Large intestine (tissue), 12 donors: ENCODE results near the gene P3H3. TPM values are rescaled to one million over a fixed set of nuclear protein-coding genes. Genes with fewer than 3 reads are reported as not detected.

Source experiments
- DNase-seq, 2 donors: peaks; one replicate each; pipeline versions ENCODE4 v3.0.0 to v3.0.0-alpha.2; 2013
- H3K27ac ChIP-seq: one replicate; pipeline ENCODE4 v1.5.1; 2013; ENCODE audit warnings: low read length
- H3K27me3 ChIP-seq: 2 replicates; pipeline ENCODE4 v1.6.1; 2013; ENCODE audit warnings: low read length; ENCODE audit not compliant: control insufficient read depth, insufficient read depth
- H3K36me3 ChIP-seq: 2 replicates; pipeline ENCODE4 v1.6.1; 2013; ENCODE audit warnings: low read length; ENCODE audit not compliant: control insufficient read depth, insufficient read depth
- H3K4me1 ChIP-seq: one replicate; pipeline ENCODE4 v1.6.1; 2013; ENCODE audit warnings: low read length; ENCODE audit not compliant: control insufficient read depth, insufficient read depth
- H3K4me3 ChIP-seq: one replicate; pipeline ENCODE4 v1.5.1; 2013; ENCODE audit warnings: low read length
- H3K9me3 ChIP-seq: one replicate; pipeline ENCODE4 v1.6.1; 2013; ENCODE audit warnings: mild to moderate bottlenecking, low read depth, low read length, moderate library complexity; ENCODE audit not compliant: control insufficient read depth
- WGBS: methylation state at CpG from one replicate; pipeline ENCODE4 v1.1.5; 2013; ENCODE audit warnings: low lambda C conversion rate; ENCODE audit not compliant: insufficient coverage; 5-methylcytosine and 5-hydroxymethylcytosine counted together
- long read RNA-seq, 11 donors: transcript quantifications; one replicate each; lab custom pipeline, GENCODE V29; 2026
- polyA plus RNA-seq: library from polyadenylated mRNA; unstranded; fragments of 120-200 nt; gene quantifications from one replicate; pipeline ENCODE4 v1.2.1, GENCODE V29; 2013

The P3H3 gene, protein sequence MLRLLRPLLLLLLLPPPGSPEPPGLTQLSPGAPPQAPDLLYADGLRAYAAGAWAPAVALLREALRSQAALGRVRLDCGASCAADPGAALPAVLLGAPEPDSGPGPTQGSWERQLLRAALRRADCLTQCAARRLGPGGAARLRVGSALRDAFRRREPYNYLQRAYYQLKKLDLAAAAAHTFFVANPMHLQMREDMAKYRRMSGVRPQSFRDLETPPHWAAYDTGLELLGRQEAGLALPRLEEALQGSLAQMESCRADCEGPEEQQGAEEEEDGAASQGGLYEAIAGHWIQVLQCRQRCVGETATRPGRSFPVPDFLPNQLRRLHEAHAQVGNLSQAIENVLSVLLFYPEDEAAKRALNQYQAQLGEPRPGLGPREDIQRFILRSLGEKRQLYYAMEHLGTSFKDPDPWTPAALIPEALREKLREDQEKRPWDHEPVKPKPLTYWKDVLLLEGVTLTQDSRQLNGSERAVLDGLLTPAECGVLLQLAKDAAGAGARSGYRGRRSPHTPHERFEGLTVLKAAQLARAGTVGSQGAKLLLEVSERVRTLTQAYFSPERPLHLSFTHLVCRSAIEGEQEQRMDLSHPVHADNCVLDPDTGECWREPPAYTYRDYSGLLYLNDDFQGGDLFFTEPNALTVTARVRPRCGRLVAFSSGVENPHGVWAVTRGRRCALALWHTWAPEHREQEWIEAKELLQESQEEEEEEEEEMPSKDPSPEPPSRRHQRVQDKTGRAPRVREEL
- polyA plus RNA-seq, result 15.6 TPM
- long read RNA-seq, donor 1, partial matches to known transcripts, result 0 of 3 reads
- long read RNA-seq, donor 1, other reads (novel, unspliced or antisense), result 0 of 3 reads
- long read RNA-seq, donor 2, partial matches to known transcripts, result 0 of 2 reads
- long read RNA-seq, donor 2, other reads (novel, unspliced or antisense), result 0 of 2 reads
- long read RNA-seq, donor 3, result 0 reads
- long read RNA-seq, donor 4, result 0 reads
- long read RNA-seq, donor 5, partial matches to known transcripts, result 0 of 1 reads
- long read RNA-seq, donor 5, other reads (novel, unspliced or antisense), result 0 of 1 reads
- long read RNA-seq, donor 6, partial matches to known transcripts, result 10 of 11 reads
- long read RNA-seq, donor 6, other reads (novel, unspliced or antisense), result 0 of 11 reads
- long read RNA-seq, donor 7, partial matches to known transcripts, result 0 of 4 reads
- long read RNA-seq, donor 7, other reads (novel, unspliced or antisense), result 0 of 4 reads
- long read RNA-seq, donor 8, partial matches to known transcripts, result 7 of 11 reads
- long read RNA-seq, donor 8, other reads (novel, unspliced or antisense), result 0 of 11 reads
- long read RNA-seq, donor 9, transcript P3H3-201 (15 exons, 2,632 nt), result major isoform, 6 of 6 reads
- long read RNA-seq, donor 9, partial matches to known transcripts, result 0 of 6 reads
- long read RNA-seq, donor 9, other reads (novel, unspliced or antisense), result 0 of 6 reads
- long read RNA-seq, donor 10, partial matches to known transcripts, result 0 of 4 reads
- long read RNA-seq, donor 10, other reads (novel, unspliced or antisense), result 0 of 4 reads
- long read RNA-seq, donor 11, partial matches to known transcripts, result 0 of 1 reads
- long read RNA-seq, donor 11, other reads (novel, unspliced or antisense), result 0 of 1 reads

DNA sequence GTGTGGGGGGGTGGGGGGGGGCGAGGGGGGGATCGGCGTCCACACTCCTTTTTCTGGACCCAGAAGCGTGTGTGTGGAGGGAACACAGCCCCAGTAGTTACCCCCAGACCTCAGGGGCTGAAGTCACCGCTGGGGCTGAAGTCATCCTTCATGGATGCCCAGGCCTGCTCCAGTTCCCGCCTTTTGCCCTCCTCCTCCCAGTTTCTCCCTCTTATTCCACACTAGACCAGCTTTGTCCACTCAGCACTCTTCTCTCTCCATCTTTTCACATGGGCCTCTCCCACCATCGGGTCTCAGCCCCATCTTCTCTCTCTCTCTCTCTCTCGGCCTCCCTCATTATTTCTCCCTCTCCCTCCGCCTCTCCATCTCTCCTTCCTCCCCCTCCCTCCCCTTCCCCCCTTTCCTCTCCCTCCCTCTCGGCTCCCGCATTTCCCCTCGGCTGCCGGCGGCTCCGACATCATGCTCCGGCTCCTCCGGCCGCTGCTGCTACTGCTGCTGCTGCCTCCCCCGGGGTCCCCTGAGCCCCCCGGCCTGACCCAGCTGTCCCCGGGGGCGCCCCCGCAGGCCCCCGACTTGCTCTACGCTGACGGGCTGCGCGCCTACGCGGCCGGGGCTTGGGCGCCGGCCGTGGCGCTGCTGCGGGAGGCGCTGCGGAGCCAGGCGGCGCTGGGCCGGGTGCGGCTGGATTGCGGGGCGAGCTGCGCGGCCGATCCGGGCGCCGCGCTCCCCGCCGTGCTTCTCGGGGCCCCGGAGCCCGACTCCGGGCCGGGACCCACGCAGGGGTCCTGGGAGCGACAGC is at the start of gene P3H3:
Gene P3H3, plus strand, starts transcription at position 426 of the 799 bp plus-strand sequence. Its CDS starts 34 bp downstream, at position 460.
- H3K4me1 ChIP-seq, result peaks cover 21% of the 10 kb centered on the region

DNA sequence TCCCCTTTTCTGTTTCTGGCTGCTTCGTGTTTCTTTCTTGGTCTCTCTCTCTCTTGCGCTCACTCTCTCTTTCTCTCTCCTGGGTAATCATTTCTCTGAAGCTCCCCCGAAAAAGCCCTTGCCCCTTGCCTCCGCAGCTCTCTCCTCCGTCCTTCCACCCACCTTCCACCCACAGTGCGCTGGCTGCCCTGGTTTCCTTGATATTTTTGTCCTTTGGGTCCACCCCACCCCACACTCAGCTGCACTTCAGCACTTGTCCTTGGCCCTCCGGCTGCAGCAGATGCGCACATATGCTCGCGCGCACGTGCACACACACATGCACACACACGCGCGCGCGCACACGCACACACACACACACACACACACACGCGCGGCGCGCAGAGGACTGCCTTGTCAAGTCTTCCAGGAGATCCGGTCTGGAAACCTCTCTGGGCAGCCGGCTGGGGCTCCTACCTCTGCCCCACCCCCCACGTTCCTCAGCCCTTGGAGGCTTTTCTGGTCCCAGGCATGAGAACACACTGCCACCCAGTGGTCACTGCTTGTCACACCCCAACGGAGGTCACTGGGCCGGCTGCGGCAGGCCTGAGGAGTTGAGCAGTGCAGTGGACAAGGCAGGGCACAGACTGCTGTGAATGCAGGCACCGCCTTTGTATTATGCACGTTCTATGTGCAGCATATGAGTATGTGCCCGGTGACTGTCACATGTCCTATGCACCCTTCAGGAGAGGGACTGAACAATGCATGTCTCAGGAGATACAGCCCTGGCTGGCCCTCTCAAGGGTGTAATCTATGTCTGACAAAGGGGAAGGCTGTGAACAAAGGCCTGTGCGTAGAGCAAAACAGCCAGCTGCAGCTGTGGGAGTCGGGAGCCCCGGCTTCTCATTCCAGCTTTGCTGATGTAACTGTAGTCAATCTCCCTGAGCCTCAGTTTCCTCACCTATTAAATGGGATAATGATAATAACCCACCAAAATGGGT is 49.3 kb upstream of the P3H3 start:
- Histone ChIP-seq H3K27ac (peak overlapping the region; percentile 54), H3K4me3 (peak overlapping the region; percentile 31), H3K4me1 (peaks cover 49% of the 10 kb centered on the region), H3K27me3 (peaks cover 3% of the 10 kb centered on the region), H3K9me3 (no peaks in the 10 kb centered on the region), H3K36me3 (no peaks in the 10 kb centered on the region)
- no CpG with 5 or more reads among the region's 35 CpGs for WGBS
- DNase-seq, result peak; percentile 93 to 94

More for the DNA sequence above, at the start of gene P3H3:
- DNase-seq, result peak in 1 of 2 donors; percentile 62
- peaks cover 16% of the 10 kb centered on the region for H3K36me3 ChIP-seq
- no peaks in the 10 kb centered on the region for H3K9me3 ChIP-seq
- H3K27me3 ChIP-seq, result peaks cover 2% of the 10 kb centered on the region
- H3K4me3 ChIP-seq, result peak within 1 kb of the TSS; percentile 97
- H3K27ac ChIP-seq, result peak within 1 kb of the TSS; percentile 87
- 0% methylated on average over 1 of the region's 60 CpGs for WGBS

DNA sequence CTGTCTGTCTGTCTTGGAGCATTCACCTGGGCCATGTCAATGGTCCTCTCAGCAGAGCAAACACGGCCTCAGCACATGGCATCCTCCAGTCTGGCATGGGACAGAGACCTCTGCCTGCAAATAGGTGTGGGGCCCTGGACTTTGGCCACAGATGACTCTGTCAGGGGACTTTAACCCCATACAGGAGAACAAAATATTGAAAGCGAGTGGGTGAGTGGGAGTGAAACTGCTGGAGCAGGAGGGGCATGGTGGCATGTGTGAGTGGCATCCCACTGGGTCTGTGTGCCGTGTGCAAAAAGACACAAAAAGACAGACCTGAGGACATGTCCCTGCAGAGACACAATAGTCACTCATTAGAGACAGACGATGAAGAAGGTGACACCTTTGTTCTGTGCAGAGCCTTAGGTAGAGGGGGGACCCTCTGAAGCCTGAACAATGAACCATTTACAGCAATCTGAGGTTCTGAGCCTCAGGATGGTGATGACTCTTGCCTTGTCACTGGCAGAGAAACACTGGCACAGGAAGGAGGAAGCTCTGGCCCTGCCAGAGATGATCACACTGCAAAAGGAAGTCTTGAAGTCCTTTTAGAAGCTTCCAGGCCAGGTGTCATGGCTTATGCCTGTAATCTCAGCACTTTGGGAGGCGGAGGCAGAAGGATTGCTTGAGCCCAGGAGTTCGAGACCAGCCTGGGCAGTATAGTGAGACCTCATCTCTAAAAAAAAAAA is 48.3 kb upstream of the P3H3 start:
- H3K9me3 ChIP-seq, result no peaks in the 10 kb centered on the region
- H3K4me1 ChIP-seq, result peaks cover 47% of the 10 kb centered on the region
- H3K36me3 ChIP-seq, result no peaks in the 10 kb centered on the region
- peak in 1 of 2 donors; percentile 82 for DNase-seq
- no peak overlapping the region for H3K4me3 ChIP-seq
- no CpG with 5 or more reads among the region's 6 CpGs for WGBS
- H3K27ac ChIP-seq, result peak overlapping the region; percentile 54
- no peaks in the 10 kb centered on the region for H3K27me3 ChIP-seq

DNA sequence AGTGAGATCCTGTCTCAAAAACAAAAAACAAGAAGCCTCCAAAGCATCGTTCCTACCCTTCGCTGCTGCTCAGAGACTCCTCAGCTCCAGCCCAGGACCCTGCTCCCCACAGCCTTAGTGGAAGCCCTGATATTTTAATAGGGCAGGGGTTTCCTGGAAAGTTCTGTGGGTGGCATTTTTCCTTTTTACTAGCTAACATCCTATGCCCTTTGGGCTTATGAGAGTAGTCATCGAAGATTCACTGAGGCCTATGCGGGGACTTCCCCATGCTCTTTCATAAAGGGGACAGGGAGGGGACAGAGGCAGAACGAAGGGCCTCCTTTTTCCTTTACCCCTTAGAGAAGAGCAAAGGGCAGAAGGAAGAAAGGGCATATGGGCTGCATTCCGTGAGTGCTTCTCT is 47.6 kb upstream of the P3H3 start:
- H3K27me3 ChIP-seq, result no peaks in the 10 kb centered on the region
- no CpG with 5 or more reads among the region's 6 CpGs for WGBS
- H3K4me3 ChIP-seq, result no peak overlapping the region
- DNase-seq, result peak in 1 of 2 donors; percentile 49
- peaks cover 40% of the 10 kb centered on the region for H3K4me1 ChIP-seq
- H3K36me3 ChIP-seq, result no peaks in the 10 kb centered on the region
- H3K27ac ChIP-seq, result no peak overlapping the region
- no peaks in the 10 kb centered on the region for H3K9me3 ChIP-seq

DNA sequence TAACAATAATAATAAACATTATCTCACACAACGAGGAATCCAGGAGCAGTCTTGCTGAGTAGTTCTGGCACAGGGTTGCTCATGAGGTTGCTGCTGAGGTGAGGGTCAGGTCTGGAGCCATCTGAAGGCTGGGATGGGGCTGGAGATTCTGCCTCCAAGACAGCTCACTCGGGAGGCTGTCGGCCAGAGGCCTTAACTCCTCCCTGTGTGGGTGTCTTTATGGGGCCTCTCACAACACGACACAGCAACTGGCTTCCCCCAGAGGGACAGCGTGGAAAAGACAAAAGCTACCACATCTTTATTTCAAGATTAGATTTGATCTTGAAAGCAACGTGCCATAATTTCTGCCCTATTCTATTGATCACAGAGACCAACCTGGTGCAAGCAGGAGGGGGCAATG is 46.1 kb upstream of the P3H3 start:
- DNase-seq, result no peak
- Histone ChIP-seq H3K4me3 (no peak overlapping the region), H3K4me1 (peaks cover 28% of the 10 kb centered on the region), H3K9me3 (no peaks in the 10 kb centered on the region), H3K27me3 (no peaks in the 10 kb centered on the region), H3K27ac (no peak overlapping the region), H3K36me3 (no peaks in the 10 kb centered on the region)
- no CpG with 5 or more reads among the region's 6 CpGs for WGBS

DNA sequence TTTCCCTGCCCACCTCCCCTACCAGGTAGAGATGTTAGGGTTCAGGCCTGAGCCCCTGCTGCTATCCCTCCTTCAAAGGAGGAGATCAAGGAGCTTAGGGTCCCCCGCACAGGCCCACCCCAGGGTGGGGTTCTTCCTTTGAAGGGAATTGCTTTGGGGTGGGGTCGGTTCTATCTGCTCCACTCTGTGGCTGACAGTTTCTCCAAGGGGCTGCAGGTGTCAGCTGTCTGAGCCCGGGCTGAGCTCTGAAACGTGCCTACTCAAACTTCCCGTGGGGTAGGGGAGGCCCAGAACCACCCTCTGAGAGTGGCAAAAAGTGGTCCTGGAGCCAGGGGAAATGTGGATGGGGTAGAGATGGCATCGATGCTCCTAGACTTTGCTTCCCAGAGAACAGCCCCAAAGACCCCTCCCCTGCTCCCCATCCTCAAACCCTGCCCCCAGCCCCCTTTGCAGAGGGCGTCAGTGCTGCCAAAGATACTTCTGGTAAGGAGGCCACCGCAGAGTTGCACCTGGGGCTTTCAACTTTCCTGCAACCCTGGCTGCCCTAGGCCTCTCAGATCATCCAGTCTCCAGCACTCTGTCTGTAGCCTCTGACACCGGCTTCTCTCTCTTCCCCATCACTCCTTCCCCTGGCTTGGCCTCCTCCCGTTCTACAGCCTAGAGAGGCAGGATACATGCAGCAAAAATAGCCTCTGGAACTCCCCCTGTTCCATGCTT is 45.2 kb upstream of the P3H3 start:
- no peaks in the 10 kb centered on the region for H3K27me3 ChIP-seq
- no peak overlapping the region for H3K27ac ChIP-seq
- no peaks in the 10 kb centered on the region for H3K36me3 ChIP-seq
- no peaks in the 10 kb centered on the region for H3K9me3 ChIP-seq
- peaks cover 26% of the 10 kb centered on the region for H3K4me1 ChIP-seq
- H3K4me3 ChIP-seq, result no peak overlapping the region
- no peak for DNase-seq
- WGBS, result no CpG with 5 or more reads among the region's 10 CpGs

DNA sequence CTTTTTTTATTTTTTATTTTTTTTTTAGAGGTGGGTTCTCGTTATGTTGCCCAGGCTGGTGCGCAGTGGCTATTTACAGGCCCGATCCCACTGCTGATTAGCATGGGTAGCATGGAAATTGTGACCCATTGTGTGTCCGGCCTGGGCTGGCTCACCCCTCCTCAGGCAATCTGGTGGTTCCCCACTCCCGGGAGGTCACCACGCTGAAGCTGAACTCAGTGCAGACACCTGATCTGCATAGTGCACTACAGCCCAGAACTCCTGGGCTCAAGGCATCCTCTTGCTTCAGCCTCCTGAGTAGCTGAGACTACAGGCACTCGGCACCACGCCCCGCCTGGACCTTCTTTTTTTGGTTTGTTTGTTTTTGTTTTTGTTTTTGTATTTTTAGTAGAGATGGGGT is 44.4 kb upstream of the P3H3 start:
- WGBS, result no CpG with 5 or more reads among the region's 9 CpGs
- Histone ChIP-seq H3K4me1 (peaks cover 20% of the 10 kb centered on the region), H3K27me3 (no peaks in the 10 kb centered on the region), H3K36me3 (no peaks in the 10 kb centered on the region), H3K9me3 (no peaks in the 10 kb centered on the region), H3K27ac (no peak overlapping the region), H3K4me3 (no peak overlapping the region)
- DNase-seq, result no peak

DNA sequence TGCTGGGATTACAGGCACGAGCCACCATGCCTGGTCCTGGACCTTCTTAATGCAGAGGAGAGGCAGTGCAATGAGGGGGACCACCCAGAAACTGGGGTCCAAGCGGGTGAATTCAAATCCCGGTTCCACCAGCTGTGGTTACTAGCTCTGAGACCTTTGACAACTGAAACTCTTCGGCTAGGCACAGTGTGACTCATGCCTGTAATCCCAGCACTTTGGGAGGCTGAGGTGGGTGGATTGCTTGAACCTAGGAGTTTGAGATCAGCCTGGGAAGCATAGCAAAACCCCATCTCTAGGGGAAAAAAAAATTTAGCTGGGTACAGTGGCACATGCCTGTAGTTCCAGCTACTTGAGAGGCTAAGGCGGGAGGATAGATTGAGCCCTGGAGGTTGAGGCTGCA is 43.9 kb upstream of the P3H3 start:
- Histone ChIP-seq H3K27ac (no peak overlapping the region), H3K4me3 (no peak overlapping the region), H3K27me3 (no peaks in the 10 kb centered on the region), H3K4me1 (peaks cover 16% of the 10 kb centered on the region), H3K36me3 (no peaks in the 10 kb centered on the region), H3K9me3 (no peaks in the 10 kb centered on the region)
- DNase-seq, result no peak
- WGBS, result no CpG with 5 or more reads among the region's 5 CpGs
